Measurements from ENCODE around the gene SPDL1.

DNA sequence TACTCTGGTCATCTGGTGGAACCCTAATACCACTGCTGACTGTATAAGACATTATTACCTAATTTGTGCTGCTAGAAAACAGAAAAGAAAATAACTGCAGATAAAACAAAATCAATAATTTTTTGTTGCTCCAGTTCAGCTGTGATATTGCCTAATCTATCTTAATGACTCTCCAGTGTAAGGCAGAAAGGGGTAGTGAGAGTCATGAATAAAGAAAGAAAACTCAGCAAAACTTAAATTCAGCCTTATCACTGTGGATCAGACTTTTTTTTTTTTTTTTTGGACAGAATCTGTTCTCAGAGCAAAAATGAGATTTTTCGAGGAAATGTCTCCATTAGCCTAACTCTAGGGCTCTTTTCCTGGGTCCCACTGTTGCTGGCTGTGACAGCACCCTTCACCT lies 52.4 kb downstream of the SPDL1 start:
- no peak for TF ChIP-seq EZH2 (IDR thresholded peaks at IDR 0.05; ENCODE audit: low read depth)
- TF ChIP-seq, protein P1, sequence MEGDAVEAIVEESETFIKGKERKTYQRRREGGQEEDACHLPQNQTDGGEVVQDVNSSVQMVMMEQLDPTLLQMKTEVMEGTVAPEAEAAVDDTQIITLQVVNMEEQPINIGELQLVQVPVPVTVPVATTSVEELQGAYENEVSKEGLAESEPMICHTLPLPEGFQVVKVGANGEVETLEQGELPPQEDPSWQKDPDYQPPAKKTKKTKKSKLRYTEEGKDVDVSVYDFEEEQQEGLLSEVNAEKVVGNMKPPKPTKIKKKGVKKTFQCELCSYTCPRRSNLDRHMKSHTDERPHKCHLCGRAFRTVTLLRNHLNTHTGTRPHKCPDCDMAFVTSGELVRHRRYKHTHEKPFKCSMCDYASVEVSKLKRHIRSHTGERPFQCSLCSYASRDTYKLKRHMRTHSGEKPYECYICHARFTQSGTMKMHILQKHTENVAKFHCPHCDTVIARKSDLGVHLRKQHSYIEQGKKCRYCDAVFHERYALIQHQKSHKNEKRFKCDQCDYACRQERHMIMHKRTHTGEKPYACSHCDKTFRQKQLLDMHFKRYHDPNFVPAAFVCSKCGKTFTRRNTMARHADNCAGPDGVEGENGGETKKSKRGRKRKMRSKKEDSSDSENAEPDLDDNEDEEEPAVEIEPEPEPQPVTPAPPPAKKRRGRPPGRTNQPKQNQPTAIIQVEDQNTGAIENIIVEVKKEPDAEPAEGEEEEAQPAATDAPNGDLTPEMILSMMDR (conservative IDR thresholded peaks at IDR 0.05): no peak

All from PC-9 (cell line).